Lung (tissue), 12 donors: ENCODE results near the gene GNG8. TPM values are rescaled to one million over a fixed set of nuclear protein-coding genes. Genes with fewer than 3 reads are reported as not detected.

ENCODE experiments used
- ATAC-seq: fragments of 200-7000 bp; cut with Tn5 transposase; one replicate; pipeline ENCODE4 v1.9.1; 2020; ENCODE audit warnings: moderate number of reproducible peaks; ENCODE audit not compliant: insufficient read depth, low FRiP score
- DNase-seq, 3 donors: peaks; one replicate each; pipeline ENCODE4 v3.0.0-alpha.2; 2013 to 2017
- H3K27ac ChIP-seq, 2 donors: one replicate each; pipeline ENCODE4 v1.5.1; 2013; ENCODE audit warnings: mild to moderate bottlenecking in 2 of 2, moderate library complexity in 2 of 2, control low read depth in 1 of 2, inconsistent platforms in 1 of 2, low read depth in 1 of 2, low read length in 1 of 2
- H3K27me3 ChIP-seq, 3 donors: one replicate each; pipeline ENCODE4 v1.5.1; 2013; ENCODE audit warnings: low read length in 2 of 3; ENCODE audit not compliant: control insufficient read depth in 3 of 3, insufficient read depth in 3 of 3
- H3K36me3 ChIP-seq, 4 donors: one replicate each; pipeline ENCODE4 v1.5.1; 2013; ENCODE audit warnings: low read length in 4 of 4, mild to moderate bottlenecking in 1 of 4, moderate library complexity in 1 of 4; ENCODE audit not compliant: control insufficient read depth in 4 of 4, insufficient read depth in 4 of 4
- H3K4me1 ChIP-seq, 5 donors: one replicate each; pipeline ENCODE4 v1.5.1; 2013; ENCODE audit warnings: low read length in 5 of 5, mild to moderate bottlenecking in 2 of 5, moderate library complexity in 1 of 5; ENCODE audit not compliant: control insufficient read depth in 5 of 5, insufficient read depth in 5 of 5
- H3K4me3 ChIP-seq: one replicate; pipeline ENCODE4 v1.5.1; 2013; ENCODE audit warnings: mild to moderate bottlenecking, control low read depth, moderate library complexity
- H3K9ac ChIP-seq, 2 donors: one replicate each; pipeline ENCODE4 v1.5.1; 2013; ENCODE audit warnings: low read length in 2 of 2, control low read depth in 1 of 2; ENCODE audit not compliant: insufficient read depth in 1 of 2
- H3K9me3 ChIP-seq, 4 donors: one replicate each; pipeline ENCODE4 v1.5.1; 2013; ENCODE audit warnings: low read length in 3 of 4, mild to moderate bottlenecking in 1 of 4, moderate library complexity in 1 of 4; ENCODE audit not compliant: control insufficient read depth in 4 of 4, insufficient read depth in 3 of 4
- WGBS, 2 donors: extraction: QIAGEN DNeasy Blood & Tissue Kit; methylation state at CpG; one replicate each; pipeline ENCODE4 v1.1.7; 2013; 5-methylcytosine and 5-hydroxymethylcytosine counted together
- polyA plus RNA-seq, 2 donors: library from polyadenylated mRNA; stranded (reverse); fragments of 200-250 nt; gene quantifications; one replicate each; pipeline ENCODE4 v1.2.1, GENCODE V29; 2013
- total RNA-seq, 2 donors: library from RNA; depleted of rRNA in 1 of 2; stranded (reverse); fragments of >200 nt in 1 of 2; gene quantifications; one replicate each; pipeline ENCODE4 v1.2.1, GENCODE V29; 2014 to 2021
- TF ChIP-seq, protein P1 (sequence below): IDR thresholded peaks from 2 replicates; pipeline ENCODE4 v1.5.1; 2012; ENCODE audit warnings: mild to moderate bottlenecking; ENCODE audit errors: control extremely low read depth, extremely low read depth
- donor health status: control.
- donor health status: control.
- donor health status: Bipolar disorder and iron deficiency.
- donor health status: healthy.
- donor health status: DM: yes; HTN: yes; CAD: no.

The GNG8 gene
- total and polyA plus RNA-seq, 4 donors = not detected

DNA sequence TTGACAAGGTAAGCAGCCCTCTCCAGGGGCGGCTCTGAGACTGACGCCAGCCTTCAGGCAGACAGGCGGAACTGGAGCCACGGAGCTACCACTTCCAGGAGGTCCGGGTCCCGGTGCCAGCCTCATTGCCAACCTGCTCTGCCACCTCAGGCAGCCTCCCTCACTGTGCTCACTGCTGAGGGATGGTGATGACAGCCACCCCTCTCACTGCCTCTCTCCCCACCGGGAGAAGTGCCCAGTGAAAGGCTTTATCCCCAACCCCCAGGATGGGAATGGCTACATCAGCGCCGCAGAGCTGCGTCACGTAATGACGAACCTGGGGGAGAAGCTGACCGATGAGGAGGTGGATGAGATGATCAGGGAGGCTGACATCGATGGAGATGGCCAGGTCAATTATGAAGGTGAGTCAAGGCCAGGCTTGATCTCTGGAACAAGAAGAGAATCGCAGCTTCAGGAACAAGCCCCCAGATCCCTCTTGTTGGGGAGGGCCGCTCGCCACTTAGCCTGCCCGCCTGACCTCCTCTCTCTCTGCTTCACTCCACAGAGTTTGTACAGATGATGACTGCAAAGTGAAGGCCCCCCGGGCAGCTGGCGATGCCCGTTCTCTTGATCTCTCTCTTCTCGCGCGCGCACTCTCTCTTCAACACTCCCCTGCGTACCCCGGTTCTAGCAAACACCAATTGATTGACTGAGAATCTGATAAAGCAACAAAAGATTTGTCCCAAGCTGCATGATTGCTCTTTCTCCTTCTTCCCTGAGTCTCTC is 27.2 kb downstream of the GNG8 start:
- peaks cover 5 to 54% (median 42%) of the 10 kb centered on the region in 4 donors for H3K36me3 ChIP-seq
- ATAC-seq (no peak), DNase-seq (no peak)

DNA sequence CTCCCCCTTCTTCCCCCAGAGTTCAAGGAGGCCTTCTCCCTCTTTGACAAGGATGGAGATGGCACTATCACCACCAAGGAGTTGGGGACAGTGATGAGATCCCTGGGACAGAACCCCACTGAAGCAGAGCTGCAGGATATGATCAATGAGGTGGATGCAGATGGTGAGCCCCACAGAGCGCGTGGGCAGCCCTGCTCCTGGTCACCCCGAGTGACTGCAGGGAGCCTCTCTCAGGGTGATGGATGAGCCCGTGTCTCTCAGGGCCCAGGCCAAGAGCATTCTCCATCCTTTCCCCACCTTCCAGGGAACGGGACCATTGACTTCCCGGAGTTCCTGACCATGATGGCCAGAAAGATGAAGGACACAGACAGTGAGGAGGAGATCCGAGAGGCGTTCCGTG is 27.8 kb downstream of the GNG8 start:
- no peaks in the 10 kb centered on the region for H3K9me3 ChIP-seq
- ATAC-seq (no peak), DNase-seq (no peak)
- H3K4me3 ChIP-seq = no peak overlapping the region
- no peak overlapping the region for H3K27ac ChIP-seq
- 95 to 96% methylated on average over 9 of the region's 9 CpGs for whole genome bisulfite sequencing, 2 donors
- H3K27me3 ChIP-seq = no peaks in the 10 kb centered on the region
- TF ChIP-seq, protein P1, sequence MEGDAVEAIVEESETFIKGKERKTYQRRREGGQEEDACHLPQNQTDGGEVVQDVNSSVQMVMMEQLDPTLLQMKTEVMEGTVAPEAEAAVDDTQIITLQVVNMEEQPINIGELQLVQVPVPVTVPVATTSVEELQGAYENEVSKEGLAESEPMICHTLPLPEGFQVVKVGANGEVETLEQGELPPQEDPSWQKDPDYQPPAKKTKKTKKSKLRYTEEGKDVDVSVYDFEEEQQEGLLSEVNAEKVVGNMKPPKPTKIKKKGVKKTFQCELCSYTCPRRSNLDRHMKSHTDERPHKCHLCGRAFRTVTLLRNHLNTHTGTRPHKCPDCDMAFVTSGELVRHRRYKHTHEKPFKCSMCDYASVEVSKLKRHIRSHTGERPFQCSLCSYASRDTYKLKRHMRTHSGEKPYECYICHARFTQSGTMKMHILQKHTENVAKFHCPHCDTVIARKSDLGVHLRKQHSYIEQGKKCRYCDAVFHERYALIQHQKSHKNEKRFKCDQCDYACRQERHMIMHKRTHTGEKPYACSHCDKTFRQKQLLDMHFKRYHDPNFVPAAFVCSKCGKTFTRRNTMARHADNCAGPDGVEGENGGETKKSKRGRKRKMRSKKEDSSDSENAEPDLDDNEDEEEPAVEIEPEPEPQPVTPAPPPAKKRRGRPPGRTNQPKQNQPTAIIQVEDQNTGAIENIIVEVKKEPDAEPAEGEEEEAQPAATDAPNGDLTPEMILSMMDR = no peak
- H3K4me1 ChIP-seq = peaks cover 3 to 13% (median 7%) of the 10 kb centered on the region in 5 donors
- H3K36me3 ChIP-seq = peaks cover 5 to 54% (median 42%) of the 10 kb centered on the region in 4 donors
- H3K9ac ChIP-seq = no peak overlapping the region

More for the DNA sequence above, 27.2 kb downstream of the GNG8 start:
- Histone ChIP-seq H3K4me3 (no peak overlapping the region), H3K27ac (no peak overlapping the region), H3K4me1 (peaks cover under 1 to 7% (median 4%) of the 10 kb centered on the region in 5 donors), H3K9ac (no peak overlapping the region), H3K27me3 (no peaks in the 10 kb centered on the region), H3K9me3 (no peaks in the 10 kb centered on the region)
- TF ChIP-seq, protein P1 = no peak
- WGBS, 2 donors = 94 to 97% methylated on average over 27 of the region's 27 CpGs

DNA sequence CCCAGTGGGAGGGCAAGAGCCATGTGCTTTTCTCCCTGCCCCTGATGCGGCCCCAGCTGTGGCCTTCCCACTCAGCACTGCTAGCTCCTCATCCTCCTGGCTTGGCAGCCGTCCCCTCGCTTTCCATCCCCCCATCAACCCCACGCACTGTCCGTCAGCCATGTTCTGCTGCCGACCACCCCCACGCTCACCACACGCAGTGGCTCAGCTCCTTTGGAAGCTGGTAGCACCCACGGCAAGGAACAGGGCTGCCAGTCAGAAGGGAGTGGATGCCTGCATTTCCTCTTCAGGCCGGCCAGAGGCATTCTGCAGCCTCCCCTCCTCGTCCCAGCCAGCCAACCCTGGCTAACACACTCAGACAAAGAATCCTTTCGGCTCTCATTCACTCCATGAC is 28.6 kb downstream of the GNG8 start:
- H3K4me1 ChIP-seq = peaks cover 7 to 20% (median 13%) of the 10 kb centered on the region in 5 donors
- WGBS, 2 donors = 92 to 94% methylated on average over 12 of the region's 12 CpGs
- no peak overlapping the region for H3K4me3 ChIP-seq
- no peaks in the 10 kb centered on the region for H3K9me3 ChIP-seq
- H3K27ac ChIP-seq = no peak overlapping the region
- TF ChIP-seq, protein P1 = no peak
- no peaks in the 10 kb centered on the region for H3K27me3 ChIP-seq
- DNase-seq (no peak), ATAC-seq (no peak)
- H3K9ac ChIP-seq = no peak overlapping the region
- H3K36me3 ChIP-seq = peaks cover 5 to 54% (median 42%) of the 10 kb centered on the region in 4 donors
